Activated gamma-delta T cell treated with Interleukin-2 at 50 U/mL for 16 hours (primary cell): ENCODE results near the gene JMJD1C.
"Not testable (repeated sequence)": the region's sequence is repeated elsewhere in the genome, so short reads cannot be mapped to it uniquely, and the experiment has no call there.

ENCODE experiments used
- DNase-seq: peaks from one replicate; pipeline ENCODE4 v3.0.0-alpha.2; 2020

JMJD1C gene

GRCh38 chr10:63391812-63392211 is 74.0 kb downstream of the JMJD1C start:
- DNase-seq: no peak

GRCh38 chr10:63390521-63390920 is 75.3 kb downstream of the JMJD1C start:
- no peak for DNase-seq

GRCh38 chr10:63388421-63389031 is 77.3 kb downstream of the JMJD1C start:
- no peak for DNase-seq

- no peak for DNase-seq
Observed at GRCh38 chr10:63385254-63385653, 80.5 kb downstream of the JMJD1C start.

GRCh38 chr10:63384675-63385074 is 81.1 kb downstream of the JMJD1C start:
- DNase-seq: no peak

- DNase-seq: no peak
Observed at GRCh38 chr10:63384001-63384400, 81.8 kb downstream of the JMJD1C start.

- no peak for DNase-seq
Observed at GRCh38 chr10:63383141-63383540, 82.6 kb downstream of the JMJD1C start.

- DNase-seq: no peak
Observed at GRCh38 chr10:63382066-63382465, 83.7 kb downstream of the JMJD1C start.

- not testable (repeated sequence) for DNase-seq
Observed at GRCh38 chr10:63377305-63377661, 88.5 kb downstream of the JMJD1C start.

GRCh38 chr10:63376560-63377304 is 89.0 kb downstream of the JMJD1C start:
- DNase-seq: no peak

GRCh38 chr10:63375859-63376258 is 89.9 kb downstream of the JMJD1C start:
- no peak for DNase-seq

- no peak for DNase-seq
Observed at GRCh38 chr10:63375458-63375857, 90.3 kb downstream of the JMJD1C start.

GRCh38 chr10:63374991-63375390 is 90.8 kb downstream of the JMJD1C start:
- no peak for DNase-seq

- DNase-seq: no peak
Observed at GRCh38 chr10:63373176-63373575, 92.6 kb downstream of the JMJD1C start.

GRCh38 chr10:63369711-63370110 is 96.1 kb downstream of the JMJD1C start:
- no peak for DNase-seq

- DNase-seq: no peak
Observed at GRCh38 chr10:63368365-63368764, 97.4 kb downstream of the JMJD1C start.

GRCh38 chr10:63366933-63367332 is 98.8 kb downstream of the JMJD1C start:
- DNase-seq: no peak

GRCh38 chr10:63365976-63366765 is 99.6 kb downstream of the JMJD1C start:
- DNase-seq: no peak

- DNase-seq: no peak
Observed at GRCh38 chr10:63364918-63365317, 100.9 kb downstream of the JMJD1C start.

- no peak for DNase-seq
Observed at GRCh38 chr10:63363951-63364350, 101.8 kb downstream of the JMJD1C start.

GRCh38 chr10:63355682-63356081 is 110.1 kb downstream of the JMJD1C start:
- DNase-seq: no peak

- no peak for DNase-seq
Observed at GRCh38 chr10:63352976-63353375, 112.8 kb downstream of the JMJD1C start.

- no peak for DNase-seq
Observed at GRCh38 chr10:63348245-63348850, 117.4 kb downstream of the JMJD1C start.

- no peak for DNase-seq
Observed at GRCh38 chr10:63346015-63346441, 119.7 kb downstream of the JMJD1C start.
